GM10847 (cell line): ENCODE results near the gene PIK3AP1.

Source experiments
- POLR2A ChIP-seq: IDR thresholded peaks from 2 replicates; pipeline ENCODE4 v1.6.1; 2011; ENCODE audit not compliant: insufficient read length; ENCODE audit errors: extremely low read depth

PIK3AP1 gene

DNA sequence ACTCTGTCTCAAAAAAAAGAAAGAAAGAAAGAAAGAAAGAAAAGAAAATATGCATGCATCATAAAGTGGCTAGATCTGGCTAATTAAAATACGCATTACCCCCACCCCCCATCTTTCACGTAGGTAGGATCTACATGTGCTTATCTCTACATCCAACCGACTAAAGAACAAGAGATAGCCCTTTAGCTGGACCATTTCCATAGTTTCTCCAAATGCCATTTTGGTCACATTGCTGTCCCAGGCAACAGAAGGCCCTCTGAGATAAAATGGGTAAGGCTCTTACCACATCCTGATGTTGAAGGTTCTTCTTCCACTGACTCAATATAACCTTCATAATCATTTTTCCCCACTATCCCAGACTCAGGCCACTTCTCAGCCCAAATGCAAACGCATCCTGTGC, 31.5 kb downstream of the PIK3AP1 start:
- no peak for TF ChIP-seq POLR2A

DNA sequence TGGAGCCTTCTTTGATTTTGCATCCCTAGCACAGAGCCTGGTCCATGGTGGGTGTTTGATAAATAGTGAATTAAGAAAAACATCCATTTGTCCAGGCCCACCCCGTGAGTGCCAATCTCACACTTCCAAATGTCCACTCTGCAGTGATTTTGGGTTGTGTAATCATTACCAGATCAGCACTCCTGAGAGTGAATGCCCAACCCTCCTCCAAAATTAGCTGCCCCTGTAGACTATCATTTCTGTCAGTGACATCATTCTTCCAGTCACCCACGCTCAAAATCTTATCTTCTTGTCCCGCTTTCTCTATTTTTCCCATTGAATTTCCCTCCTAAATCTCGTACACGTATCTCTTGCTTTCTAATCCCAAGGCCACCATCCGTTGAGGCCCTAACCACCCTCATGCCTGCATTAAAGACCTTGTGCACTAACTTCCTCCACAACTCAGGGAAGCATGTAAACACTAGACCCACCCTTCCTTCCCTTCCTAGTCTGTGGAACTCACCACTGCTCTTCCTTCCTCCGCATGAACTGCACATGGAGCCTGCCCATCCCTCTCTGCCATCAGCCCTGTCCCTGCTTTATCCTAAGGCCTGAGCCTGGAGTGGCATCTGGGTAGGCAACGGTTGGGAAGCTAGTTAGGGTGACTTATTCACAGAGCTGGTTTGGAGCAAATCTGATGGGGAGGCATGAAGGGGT, 32.8 kb downstream of the PIK3AP1 start:
- TF ChIP-seq POLR2A = no peak

DNA sequence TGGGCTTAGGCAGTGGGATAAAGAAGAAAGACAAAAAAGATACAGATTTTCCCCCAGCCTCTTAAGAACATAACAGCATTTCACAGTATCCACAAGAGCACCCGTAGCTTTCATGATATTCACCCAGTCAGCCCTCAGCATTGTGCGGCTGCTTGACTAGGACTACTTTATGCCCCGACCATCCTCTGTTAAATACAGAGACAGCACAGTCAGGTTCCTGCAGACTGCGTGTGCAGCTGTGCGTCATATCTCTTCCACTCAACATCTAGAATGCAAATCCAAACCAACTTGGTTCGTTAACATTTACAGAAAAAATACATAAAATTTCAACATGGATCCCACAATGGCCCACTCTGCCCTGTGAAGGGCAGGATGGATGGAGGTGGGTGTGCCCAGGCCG, 33.8 kb downstream of the PIK3AP1 start:
- no peak for TF ChIP-seq POLR2A

DNA sequence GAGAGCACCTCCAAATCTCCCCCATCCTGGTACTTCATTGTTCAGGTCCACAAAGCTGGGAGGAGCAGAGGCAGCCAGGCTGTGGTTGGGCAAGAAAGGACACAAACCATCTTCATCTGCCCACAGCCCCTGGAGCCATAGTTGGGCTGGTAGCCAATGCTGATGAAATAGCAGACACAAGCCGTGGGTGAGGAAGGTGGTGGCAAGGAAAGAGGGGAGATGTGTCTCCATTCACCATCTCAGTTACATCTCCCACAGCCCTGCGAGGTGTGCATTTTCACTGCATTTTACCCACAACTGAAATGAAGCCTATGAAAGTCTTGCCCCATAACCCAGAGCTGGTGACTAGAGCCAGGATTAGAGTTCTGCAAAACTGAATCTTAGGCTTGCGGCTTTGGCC, 35.0 kb downstream of the PIK3AP1 start:
- no peak for TF ChIP-seq POLR2A

DNA sequence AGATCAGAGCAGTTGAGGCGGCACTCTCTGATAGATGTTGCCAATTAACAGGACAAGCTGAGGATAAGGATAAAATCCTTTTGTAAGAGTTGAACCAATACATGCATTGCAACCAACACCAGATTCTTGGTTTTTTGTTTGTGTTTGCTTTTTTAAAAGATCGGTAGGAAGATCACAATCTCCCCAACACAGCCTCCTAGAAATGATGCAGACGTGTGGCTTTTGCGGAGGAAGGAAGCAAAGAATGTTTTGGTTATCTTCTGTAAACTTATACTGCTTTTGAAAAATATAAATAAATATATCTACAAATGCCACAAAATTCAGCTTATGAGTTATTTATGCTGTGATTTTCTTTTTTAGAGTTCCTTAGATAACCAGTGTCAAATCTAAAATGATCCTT, 35.5 kb downstream of the PIK3AP1 start:
- TF ChIP-seq POLR2A = no peak

DNA sequence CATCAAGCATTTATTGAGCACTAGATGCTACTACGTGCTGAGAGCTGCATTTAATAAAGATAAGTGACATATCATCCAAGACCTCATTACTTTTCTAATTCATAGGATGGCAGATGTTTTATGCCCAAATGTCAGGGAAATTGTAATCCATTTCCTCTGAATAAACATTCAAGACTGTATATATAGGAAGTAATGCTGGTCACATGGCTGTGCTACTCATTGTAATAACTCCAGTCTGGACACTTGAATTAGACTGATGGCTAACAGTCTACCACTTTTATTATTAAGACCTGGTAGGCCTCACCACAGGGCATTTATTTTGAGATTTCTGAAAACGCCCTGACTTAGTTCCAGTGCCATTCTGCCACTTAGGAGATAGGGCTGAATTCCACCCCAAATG, 36.6 kb downstream of the PIK3AP1 start:
- TF ChIP-seq POLR2A = no peak

DNA sequence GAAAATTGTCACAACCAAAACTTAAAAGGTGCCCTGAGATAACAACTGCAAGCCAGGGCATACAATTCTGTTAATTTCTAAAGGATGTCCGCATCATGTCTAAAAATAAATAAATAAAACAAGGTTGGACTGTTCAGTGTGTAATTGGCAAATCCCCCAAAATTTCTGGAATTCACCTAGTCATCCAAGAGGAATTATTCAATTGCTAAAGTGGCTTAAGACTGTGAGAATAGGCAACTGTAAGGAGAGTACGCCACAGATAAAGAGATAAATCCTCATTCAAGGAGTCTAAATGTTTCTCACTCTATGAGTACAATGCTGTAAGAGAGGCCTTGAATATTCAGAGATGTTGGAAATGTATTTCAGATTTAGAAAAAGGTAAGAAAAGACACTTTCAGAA, 37.2 kb downstream of the PIK3AP1 start:
- no peak for TF ChIP-seq POLR2A

DNA sequence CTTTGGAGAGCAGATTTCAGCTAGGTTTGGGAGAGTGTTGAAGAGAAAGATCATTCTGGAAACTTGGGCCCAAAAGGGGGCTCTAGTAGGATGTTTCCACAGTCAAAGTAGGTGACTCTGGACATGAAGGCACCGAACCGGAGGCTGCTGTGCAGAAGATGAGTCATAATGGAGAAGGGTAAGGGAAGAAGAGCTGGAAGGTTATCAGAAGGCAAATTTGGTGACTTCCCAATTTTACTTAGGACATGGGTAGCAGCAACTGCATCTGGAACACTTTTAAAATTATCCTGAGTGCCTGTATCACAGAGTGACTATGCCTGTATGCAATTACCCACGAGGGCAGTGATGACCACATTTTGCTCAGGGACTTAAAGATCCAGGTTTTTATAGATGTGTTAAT, 38.8 kb downstream of the PIK3AP1 start:
- TF ChIP-seq POLR2A = no peak

DNA sequence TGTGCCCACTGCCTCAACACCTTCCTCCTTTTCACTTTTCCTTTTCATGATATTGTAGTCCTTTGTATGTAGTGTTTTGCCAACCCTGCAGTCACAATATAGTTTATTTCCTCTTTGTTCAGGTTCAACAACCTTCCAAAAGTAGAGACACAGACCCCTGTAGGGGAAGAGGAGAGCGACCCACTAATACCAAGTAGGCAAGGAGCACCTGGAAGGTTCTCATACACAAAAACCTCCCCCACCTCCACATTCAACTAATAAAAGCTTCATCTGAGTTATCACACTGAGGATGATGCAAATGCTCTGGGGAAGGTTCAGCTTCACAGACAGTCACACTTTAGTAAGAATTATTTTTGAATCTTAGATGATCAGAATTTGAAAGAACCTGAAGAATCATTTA, 41.6 kb downstream of the PIK3AP1 start:
- TF ChIP-seq POLR2A = no peak

DNA sequence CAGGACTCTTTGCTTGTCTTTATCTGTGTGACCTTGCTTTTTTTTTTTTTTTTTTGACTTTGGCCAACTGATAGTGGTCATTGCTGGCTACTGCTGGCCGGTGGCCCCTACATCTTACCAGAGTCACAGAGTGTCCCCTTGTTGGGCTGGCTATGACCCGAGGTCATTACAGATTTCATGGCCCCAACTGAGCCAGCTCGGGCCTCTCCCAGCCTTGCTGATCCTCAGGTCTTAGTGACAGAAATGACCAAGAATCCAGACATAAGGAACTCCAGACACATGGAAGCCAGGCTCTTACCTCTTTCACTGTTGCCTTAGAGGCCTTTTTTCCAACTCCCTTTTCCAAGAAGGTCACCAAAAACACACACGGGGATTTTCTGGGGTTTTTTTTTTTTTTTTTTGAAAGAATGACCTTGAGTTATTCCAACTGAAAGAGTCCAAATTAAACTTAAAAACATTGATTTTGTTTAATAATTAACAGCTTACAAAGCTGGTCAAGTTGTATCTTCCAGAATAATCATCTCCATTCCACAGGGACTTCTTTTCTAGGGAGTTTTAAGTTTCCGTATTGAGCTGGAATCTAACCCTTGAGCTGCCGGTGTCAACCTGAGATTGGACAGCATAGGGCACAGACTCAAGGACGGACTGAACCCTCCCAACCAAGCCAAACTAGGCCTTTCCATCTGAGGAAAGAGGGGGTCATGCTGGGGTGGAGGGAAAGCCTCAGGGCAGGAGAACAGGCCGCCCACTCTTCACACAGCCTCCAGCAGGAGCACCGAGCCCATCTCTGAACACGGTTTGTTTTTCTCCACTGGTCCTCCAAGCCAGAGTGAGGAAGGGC, 43.8 kb downstream of the PIK3AP1 start:
- no peak for TF ChIP-seq POLR2A

DNA sequence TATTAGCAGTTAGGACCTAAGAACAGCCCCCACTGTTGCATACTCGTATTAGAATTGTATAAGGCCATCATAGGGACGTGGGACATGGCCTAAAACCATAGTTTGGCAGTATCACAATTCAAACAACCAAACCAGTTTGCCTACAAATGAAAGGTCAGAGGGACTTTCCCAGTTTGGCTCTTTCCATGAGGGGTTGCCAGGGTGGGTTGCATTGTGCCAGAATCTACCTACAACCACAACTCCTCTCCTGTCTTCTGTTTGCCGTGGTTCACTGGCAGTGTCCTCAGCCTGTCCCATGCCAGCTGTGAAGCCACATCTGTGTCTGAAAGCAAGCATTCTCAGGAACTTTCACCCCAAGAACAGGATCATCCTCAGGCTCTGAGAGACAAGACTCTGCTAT, 44.5 kb downstream of the PIK3AP1 start:
- no peak for TF ChIP-seq POLR2A

DNA sequence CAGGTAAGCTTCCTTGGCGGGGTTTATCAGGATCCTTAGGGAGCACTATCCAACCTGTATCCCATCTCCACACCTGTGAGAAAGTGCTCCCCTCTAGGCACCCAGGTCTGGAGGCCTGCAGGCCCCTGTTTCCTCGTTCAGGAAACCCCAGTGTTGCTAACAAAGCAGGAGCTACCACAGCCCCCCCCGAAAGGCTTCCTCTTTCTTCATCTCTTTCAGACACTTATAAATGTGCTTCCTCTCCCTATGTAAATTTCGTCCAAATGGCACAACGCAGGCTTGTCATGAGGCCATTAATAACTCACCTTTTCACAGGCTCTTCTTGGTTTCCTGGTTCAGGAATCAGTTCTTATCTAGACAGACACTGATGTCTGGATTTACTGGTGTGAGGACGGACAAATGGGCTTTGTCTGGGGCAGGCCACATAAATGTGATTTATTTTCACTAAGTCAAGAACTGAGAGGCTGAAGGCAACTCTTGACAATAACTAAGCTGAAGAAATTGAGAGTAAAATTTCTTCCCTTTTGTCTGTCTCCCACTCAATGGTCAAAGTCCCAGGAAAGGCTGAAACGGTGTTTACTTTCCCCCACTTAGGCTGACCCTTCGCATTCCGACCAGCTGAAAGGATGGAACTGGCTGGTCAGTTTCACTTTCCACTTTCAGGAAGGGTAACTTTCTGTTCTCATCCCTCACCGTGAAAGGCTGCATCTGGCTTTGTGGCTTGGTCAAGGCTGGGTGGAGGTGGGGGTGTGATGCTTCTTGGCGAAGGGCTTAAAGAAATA, 46.8 kb downstream of the PIK3AP1 start:
- no peak for TF ChIP-seq POLR2A

DNA sequence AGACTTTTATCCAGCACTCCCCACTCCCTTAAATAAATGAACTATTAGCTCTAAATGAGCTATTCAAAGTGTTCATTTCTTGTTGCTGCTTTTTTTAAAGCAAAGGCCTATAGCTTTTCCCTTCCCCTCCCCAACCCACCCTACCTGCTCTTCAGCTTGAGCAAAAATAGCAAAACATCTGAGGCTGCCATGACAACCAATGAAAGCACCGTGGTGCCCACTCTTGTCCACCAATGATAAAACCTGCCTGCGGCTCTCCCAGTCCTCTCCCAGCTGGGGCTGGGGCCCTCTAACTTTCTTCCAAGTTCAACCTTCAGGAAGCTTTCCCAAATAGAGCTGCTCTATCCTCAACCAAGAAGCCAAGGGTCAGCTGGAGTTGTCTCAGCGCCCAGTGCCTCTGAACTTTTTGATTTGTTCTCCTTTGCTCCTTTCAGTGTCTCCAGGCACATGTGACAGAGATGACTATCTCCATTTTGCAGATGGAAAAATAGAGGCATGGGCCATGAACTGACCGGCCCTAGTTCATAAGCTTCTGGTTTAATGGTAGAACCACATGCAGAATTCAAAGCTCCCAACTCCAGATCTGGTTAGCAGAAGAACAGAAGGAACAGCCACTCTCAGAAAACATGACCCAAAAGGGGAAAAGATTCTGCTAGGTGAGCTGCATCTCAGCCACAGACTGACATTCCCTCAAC, 47.7 kb downstream of the PIK3AP1 start:
- no peak for TF ChIP-seq POLR2A

DNA sequence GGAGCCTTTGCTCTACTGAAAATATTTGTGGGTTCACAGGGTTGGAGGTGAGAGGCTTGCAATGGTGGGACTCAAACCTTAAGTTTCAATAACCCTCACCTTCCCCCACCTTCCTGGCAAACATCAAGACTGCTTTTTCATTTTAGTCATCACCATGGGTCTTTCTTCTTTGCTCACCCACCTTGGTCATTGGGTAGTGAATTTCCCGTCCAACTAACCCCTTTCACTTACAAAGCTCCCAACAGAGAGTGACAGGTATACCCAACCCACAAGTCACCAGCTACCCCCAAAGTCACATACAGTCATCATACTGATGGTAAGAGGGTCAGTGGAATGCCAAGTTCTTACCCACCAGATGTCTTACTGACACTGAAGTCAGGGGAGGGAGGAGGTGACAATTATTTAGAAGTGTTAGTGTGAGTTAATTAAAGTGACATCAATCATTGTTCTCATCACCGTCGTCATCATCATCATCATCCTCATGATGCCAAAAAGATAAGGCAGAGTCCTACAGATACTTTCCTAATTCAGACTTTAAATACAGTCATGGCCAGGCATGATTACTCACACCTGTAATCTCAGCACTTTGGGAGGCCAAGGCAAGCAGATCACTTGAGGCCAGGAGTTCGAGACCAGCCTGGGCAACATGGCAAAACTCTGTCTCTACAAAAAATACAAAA, 49.0 kb downstream of the PIK3AP1 start:
- no peak for TF ChIP-seq POLR2A

DNA sequence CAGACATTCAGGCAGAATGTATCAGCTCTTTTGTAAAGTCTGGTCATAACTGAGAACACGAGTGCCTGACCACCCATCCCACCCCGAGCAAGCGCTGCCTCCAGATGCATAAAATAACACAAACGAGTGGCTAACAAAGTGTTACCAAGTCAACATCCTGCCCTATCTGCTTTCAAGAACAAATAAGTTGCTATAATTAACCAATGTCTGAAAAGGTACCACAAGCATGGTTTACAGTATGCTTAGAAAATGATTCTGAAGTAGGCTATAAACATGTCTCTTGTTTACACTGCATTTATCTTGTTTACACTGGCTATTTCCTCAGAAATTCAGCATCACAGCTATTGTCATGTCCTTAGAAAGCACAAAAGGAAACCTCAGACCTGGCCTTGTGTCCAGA, 49.5 kb downstream of the PIK3AP1 start:
- TF ChIP-seq POLR2A = no peak
